ENCODE data around the gene ZNHIT3.

The ZNHIT3 gene

GRCh38 chr17:36527621-36528250 is 41.3 kb downstream of the ZNHIT3 start:
- no peaks in the 10 kb centered on the region for H3K27me3 ChIP-seq (ENCODE audit: insufficient read depth, low read depth)
- H3K27ac ChIP-seq: no peak overlapping the region
- H3K36me3 ChIP-seq (ENCODE audit: insufficient read depth): peaks cover 9% of the 10 kb centered on the region; the same call in 1 of the 2 replicates
- H3K4me3 ChIP-seq (IDR thresholded peaks at IDR 0.05; ENCODE audit: insufficient read depth, low read depth, low read length): no peak overlapping the region
- no peak overlapping the region for H3K9ac ChIP-seq
- peaks cover 8% of the 10 kb centered on the region for H3K4me1 ChIP-seq (ENCODE audit: low read depth, poor library complexity, severe bottlenecking)
- TF ChIP-seq CTCF (conservative IDR thresholded peaks at IDR 0.05; ENCODE audit: low read depth, low read length): no peak
- no peak overlapping the region for H2AFZ ChIP-seq (ENCODE audit: low read depth)
- H4K20me1 ChIP-seq (ENCODE audit: insufficient read depth): no peaks in the 10 kb centered on the region
- H3K4me2 ChIP-seq: no peak overlapping the region
- 0 out of 2 replicates have a peak, but pooled peaks cover 2% of the 10 kb centered on the region for H3K79me2 ChIP-seq (ENCODE audit: insufficient read depth, low read depth)

GRCh38 chr17:36529121-36529520 is 42.6 kb downstream of the ZNHIT3 start:
- Histone ChIP-seq H3K4me3 (IDR thresholded peaks at IDR 0.05; ENCODE audit: insufficient read depth, low read depth, low read length) (no peak overlapping the region), H3K79me2 (ENCODE audit: insufficient read depth, low read depth) (0 out of 2 replicates have a peak, but pooled peaks cover 13% of the 10 kb centered on the region), H3K4me2 (no peak overlapping the region), H4K20me1 (ENCODE audit: insufficient read depth) (no peaks in the 10 kb centered on the region), H3K36me3 (ENCODE audit: insufficient read depth) (peaks cover 12% of the 10 kb centered on the region; the same call in 1 of the 2 replicates), H3K4me1 (ENCODE audit: low read depth, poor library complexity, severe bottlenecking) (peaks cover 19% of the 10 kb centered on the region), H3K9ac (no peak overlapping the region), H2AFZ (ENCODE audit: low read depth) (no peak overlapping the region), H3K27ac (no peak overlapping the region), H3K27me3 (ENCODE audit: insufficient read depth, low read depth) (no peaks in the 10 kb centered on the region)
- TF ChIP-seq CTCF (conservative IDR thresholded peaks at IDR 0.05; ENCODE audit: low read depth, low read length): no peak

- Histone ChIP-seq H3K4me3 (IDR thresholded peaks at IDR 0.05; ENCODE audit: insufficient read depth, low read depth, low read length) (no peak overlapping the region), H3K27ac (no peak overlapping the region), H3K4me2 (no peak overlapping the region), H3K27me3 (ENCODE audit: insufficient read depth, low read depth) (no peaks in the 10 kb centered on the region), H3K79me2 (ENCODE audit: insufficient read depth, low read depth) (peaks cover 25% of the 10 kb centered on the region), H3K9ac (no peak overlapping the region), H2AFZ (ENCODE audit: low read depth) (no peak overlapping the region), H3K4me1 (ENCODE audit: low read depth, poor library complexity, severe bottlenecking) (peaks cover 16% of the 10 kb centered on the region), H4K20me1 (ENCODE audit: insufficient read depth) (no peaks in the 10 kb centered on the region), H3K36me3 (ENCODE audit: insufficient read depth) (peaks cover 5% of the 10 kb centered on the region; the same call in 1 of the 2 replicates)
- no peak for TF ChIP-seq CTCF (conservative IDR thresholded peaks at IDR 0.05; ENCODE audit: low read depth, low read length)
Measured at GRCh38 chr17:36532435-36532975, 46.0 kb downstream of the ZNHIT3 start.

- Histone ChIP-seq H3K4me2 (peak overlapping the region; percentile 70), H3K27me3 (ENCODE audit: insufficient read depth, low read depth) (no peaks in the 10 kb centered on the region), H3K9ac (peak overlapping the region; percentile 98), H3K27ac (peak overlapping the region; percentile 97), H2AFZ (ENCODE audit: low read depth) (peak overlapping the region; percentile 78), H3K36me3 (ENCODE audit: insufficient read depth) (0 out of 2 replicates have a peak, but pooled peaks cover 5% of the 10 kb centered on the region), H3K4me1 (ENCODE audit: low read depth, poor library complexity, severe bottlenecking) (peaks cover 16% of the 10 kb centered on the region), H3K4me3 (IDR thresholded peaks at IDR 0.05; ENCODE audit: insufficient read depth, low read depth, low read length) (no peak overlapping the region), H3K79me2 (ENCODE audit: insufficient read depth, low read depth) (peaks cover 25% of the 10 kb centered on the region), H4K20me1 (ENCODE audit: insufficient read depth) (no peaks in the 10 kb centered on the region)
- TF ChIP-seq CTCF (conservative IDR thresholded peaks at IDR 0.05; ENCODE audit: low read depth, low read length): peak; percentile 87
Measured at GRCh38 chr17:36533935-36534839, 47.7 kb downstream of the ZNHIT3 start.
